GM18502 (cell line): ENCODE results near the gene VAV2.
"Not testable (repeated sequence)": the region's sequence is repeated elsewhere in the genome, so short reads cannot be mapped to it uniquely, and the experiment has no call there.

Experiments
- ATAC-seq: cut with Tn5 transposase; IDR thresholded peaks from one replicate; pipeline ENCODE4 v1.9.1; 2021; ENCODE audit warnings: mild to moderate bottlenecking; ENCODE audit not compliant: unreplicated experiment, poor library complexity

The VAV2 gene

DNA sequence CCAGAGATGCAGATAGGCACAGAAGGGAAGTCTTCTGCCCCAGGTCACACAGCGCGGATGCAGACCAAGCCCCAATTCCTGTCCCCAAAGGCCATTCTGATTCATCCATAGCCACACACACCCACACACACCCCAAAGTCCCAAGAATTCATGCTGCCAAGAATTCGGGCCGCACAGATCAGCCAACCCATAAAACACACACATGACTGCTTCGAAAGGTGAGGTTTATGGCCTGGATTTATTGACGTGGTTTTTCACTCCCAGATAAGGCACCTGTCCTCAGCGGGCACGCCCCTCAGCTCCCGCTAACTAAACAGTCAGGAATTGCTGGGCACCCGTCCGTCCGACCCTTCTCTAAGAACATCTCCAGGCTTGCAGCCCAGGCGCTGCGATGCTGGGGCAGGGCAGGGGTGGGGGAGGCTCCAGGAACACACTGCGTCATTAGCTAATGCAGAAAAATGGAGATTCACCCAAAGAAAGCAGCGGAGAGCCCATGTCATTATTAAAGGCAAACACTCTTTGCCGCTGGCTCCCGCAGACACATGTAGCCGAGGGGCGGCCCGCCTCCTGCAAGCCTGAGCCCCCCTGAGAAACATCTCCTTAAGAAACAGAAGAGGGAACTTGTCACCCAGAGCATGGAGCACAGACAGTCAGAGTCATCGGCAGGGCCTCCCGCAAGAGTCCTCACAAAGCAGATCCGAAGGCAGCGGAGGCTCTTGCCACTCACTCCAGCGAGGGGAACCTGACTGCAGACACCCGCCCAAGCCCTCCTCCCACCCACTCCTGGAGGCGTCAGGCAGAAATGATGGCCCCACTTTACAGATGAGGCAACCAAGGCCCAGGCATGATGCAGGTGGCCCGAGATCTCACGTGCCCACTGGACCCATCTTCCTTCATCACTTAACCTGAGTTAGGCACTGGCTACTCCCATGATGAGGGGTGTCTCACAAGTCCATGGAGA lies 19.9 kb downstream of the VAV2 start:
- no peak for ATAC-seq

DNA sequence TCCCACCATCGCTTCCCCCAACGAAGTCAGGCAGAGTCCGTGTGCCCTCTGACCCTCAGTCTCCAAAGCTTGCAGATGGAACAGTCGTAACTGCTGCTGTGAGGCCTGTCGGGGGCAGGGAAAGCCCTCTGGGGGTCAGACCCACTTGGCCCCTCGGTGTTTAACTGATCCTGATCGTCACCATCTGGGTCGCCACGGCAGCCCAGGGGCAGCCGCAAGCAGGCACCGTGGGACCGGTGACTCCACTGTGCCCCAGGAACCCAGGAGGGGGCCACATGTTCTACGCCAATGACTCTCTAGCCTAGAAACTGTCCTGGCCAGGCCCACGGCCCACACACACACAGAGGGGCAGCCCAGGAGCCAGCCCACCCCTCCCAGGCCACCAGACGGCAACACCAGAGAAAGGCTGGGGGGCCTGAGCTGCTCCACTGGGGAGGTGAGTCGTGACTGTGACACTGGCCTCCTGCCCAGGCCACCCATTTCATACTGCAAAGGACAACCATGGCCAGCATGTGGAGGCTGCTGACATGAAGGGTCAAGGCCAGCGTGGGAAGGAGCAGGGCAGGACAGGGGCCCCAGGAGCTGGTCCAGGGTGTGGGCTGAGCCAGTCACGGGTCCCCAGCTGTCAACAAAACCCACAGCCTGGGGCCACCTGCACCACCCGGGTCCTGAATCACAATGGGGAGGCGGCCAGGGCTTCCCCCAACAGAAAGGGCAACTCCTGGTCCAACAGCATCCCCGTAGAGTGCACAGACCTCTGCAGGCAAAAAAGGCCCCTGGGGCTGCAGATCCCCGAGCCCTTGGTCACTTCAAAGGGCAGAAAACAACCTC lies 20.8 kb downstream of the VAV2 start:
- ATAC-seq = no peak

DNA sequence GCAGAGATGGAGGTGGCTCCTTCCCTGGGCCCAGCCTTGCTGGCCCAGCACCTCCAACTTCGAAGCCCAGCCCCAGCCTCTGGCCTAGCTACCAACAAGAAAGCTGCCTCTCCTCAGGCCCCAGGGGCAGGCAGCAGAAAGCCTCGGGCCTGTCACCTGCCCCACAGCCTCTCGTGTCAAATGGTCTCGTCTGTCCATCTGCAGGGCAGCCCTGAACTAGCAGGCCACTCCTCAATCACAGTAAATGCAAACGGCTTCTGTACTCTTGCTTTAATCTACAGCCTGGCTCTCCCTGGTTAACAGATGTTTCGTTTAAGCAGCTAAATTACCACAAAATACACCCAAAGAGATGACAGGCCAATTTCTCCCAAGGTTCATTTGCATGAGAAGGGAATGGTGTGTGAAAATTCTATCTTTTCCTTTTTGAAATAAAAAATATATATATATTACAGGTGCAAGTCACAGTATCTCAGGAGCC lies 21.5 kb downstream of the VAV2 start:
- no peak for ATAC-seq

DNA sequence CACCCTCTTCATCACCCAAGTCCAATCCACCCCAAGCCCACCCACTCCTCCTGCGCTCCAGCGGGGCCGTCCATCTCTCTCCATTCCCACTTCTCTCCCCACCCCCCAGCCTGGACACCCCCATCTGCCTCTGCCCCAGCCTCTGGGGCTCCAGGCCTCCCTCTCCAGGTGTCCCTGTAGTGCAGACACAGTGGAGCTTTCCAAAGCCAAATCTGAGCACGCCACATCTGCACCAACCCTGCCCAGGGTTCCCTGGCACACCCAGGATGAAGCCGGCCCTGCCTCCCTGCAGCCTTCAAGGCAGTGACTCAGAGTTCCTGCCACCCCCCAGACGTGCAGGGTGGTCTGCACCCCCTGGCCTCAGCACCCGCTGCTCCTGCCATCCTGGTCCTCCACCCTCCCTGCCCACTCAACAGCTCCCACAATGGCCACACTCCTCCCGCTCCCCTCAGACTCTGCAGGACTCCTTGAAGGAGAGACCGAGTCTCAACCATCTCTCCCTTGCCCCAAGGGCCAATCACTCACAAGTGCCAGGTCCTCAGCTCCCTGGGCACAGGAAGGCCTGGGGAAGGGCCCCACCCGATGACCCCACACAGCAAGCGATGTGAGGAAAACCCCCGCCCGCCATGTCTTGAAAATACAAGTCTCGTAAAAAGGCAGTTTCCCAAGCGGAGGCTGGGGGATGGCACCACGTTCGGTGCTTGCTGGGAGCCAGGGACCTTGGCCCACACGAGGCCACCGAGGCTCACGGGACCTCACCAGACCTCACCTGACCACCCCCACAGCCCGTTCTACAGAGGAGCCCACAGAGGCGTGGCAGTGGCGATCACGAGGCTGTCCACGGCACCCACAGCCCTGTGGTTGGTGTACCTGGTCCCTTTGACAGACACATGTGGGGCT lies 22.2 kb downstream of the VAV2 start:
- ATAC-seq = no peak

DNA sequence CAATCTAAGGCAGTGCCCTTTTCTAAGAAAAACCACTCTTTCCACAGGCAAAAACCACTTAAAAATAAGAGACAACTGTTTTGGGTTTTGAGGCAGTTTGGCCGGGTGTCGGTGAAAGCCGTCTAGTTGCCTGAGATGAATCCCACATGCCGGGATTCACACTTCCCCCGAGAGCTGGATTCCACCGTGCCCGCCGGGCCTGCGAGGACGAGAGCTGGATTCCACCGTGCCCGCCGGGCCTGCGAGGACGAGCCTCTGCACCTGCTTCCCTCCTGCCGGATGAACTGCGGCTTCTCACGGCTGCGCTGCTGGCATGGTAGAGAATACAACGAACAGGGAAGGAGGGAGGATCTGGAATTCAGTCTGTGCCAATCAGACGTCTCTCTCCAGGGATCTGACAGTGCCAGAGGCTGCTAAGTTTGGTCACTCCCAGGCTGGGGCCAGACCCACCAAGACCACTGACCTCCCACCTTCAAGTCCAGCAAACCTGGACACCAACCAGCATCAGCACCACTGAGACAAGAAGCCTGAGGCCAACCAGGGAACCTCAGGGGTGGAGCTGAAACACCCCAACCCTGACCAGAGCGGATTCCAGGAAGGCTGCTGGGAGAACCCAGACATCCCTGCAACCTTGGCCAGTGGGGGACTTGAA lies 23.0 kb downstream of the VAV2 start:
- no peak for ATAC-seq

DNA sequence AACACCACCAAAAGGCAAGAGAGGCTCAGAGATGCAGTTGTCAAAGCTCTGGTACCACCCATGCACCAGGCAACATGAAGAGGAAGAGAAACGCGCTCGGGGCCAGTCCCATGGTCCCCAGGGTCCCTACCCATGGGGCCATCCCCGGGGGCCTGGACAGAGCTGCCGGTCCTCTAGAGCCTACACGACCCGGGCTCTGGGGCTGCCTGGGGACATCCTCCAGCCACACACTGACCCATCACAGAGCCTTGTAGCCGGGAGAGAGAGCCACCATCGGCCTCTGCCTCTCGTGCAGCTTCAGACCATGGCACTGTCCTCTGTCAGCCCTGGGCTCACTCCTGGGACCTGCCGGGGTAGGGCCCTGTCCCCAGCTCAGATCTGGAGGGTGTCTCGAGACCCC lies 23.7 kb downstream of the VAV2 start:
- ATAC-seq = no peak

DNA sequence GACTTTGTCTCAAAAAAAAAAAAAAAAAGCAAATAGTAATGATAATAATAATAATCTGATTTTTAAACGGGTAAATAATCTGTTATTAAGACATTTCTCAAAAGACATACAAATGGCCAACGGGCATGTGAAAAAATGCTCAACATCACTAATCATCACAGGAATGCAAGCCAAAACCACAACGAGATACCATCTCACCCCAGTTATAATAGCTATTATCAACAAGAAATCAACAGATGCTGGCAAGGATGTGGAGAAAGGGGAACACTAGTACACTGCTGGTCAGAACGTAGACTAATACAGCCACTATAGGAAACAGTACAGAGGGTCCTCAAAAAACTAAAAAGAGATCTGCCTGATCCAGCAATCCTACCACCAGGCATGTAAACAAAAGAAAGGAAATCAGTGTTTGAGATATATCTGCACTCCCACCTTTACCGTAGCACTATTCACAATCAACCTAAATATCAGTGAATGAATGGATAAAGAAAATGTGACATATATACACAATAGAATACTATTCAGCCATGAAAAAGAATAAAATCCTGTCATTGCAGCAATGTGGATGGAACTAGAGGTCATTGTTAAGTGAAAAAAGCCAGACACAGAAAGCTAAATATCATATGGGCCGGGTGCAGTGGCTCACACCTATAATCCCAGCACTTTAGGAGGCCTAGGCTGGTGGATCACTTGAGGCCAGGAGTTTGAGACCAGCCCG lies 24.9 kb downstream of the VAV2 start:
- no peak for ATAC-seq

DNA sequence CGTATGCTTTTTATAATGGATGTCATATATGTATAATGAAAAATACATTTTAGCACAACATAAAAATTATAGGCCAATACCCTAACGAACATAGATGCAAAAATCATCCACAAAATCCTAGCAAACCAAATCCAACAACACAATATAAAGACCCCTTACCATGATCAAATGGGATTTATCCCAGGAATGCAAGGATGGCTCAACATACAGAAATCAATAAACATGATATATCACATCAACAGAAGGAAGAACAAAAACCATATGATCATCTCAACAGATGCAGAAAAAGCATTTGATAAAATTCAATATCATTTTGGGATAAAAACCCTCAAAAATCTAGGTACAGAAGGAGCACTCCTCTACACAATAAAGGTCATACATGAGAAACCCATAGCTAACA lies 27.7 kb downstream of the VAV2 start:
- no peak for ATAC-seq

DNA sequence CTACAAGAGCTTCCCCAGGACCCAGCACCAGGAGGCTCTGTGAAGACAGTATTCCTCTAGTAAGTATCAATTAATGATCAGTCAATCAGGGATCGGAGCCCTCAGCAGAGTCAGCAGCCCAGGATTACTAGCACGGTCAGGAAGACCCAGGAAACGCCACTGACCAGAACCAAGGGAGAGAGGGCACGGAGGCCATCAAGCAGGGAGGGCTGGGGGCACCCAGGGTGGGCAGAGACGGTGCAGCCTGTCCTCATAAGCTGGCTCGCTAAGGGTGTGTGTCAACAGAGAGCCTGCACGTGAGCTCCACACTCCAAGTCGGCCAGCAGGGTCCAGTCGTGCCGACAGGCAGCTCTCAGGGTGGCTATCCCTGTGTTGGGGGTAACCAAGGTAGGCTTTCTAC lies 29.0 kb downstream of the VAV2 start:
- ATAC-seq = no peak

DNA sequence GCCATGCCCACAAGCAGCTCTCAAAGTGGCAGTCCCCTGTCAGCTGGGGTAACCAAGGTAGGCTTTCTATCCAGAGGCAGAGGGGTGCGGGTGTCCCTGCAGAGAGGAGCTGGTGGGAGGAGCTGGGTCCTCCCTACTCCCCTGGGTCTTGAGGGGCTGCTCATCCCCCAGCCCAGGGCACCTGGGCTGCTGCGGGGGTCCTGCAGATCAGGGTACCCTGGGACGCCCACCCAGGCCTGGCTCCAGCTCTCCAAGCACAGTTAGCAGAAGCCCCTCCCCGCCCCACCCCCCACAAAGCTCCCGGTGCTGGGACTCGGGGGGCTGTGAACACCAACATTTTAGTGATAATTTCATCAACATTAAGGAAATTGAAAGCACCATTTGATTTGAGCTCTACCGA lies 29.8 kb downstream of the VAV2 start:
- no peak for ATAC-seq

DNA sequence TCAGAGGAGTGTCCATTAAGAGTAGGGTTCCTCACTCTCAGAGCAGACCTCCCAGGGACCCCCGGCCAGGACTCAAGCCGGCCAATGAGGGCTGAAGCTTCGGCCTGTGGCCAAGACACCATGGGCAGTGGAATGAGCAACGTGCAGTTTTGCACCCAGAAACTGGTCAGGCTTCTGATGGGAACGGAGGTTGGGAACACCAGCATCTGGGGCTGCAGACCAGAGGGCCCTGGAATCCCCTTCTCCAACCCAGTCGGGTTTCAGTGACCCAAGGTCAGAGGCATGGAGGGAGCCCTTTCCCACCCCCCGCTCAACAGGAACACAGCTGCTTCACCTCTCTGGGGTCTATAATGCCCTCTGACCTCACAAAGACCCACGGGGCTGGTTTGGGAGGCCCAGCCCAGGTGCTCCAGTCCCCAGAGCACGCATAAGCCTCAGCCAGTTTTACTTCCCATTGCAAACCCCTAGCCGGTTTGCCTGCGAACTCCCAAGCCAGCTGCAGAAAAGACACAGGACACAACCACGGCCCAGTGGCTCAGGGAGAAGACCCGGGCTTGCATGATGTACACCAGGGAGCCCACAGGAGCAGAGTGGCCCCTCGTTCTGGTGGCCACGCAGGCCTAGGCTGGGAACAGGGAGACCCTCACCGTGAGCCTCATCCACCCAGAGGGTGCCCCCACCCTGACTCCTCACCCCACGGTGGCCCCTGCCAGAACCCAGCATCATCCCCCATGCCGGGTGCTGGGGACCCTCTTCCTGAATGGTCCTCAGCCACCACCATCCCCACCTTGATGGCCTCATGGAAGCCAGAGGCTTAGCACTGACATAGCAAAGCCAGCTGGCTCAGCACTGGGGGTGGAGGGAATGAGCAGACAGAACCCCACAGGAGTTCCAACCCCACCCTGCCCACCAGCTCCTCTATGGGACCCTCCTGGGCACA lies 30.6 kb downstream of the VAV2 start:
- ATAC-seq = no peak

DNA sequence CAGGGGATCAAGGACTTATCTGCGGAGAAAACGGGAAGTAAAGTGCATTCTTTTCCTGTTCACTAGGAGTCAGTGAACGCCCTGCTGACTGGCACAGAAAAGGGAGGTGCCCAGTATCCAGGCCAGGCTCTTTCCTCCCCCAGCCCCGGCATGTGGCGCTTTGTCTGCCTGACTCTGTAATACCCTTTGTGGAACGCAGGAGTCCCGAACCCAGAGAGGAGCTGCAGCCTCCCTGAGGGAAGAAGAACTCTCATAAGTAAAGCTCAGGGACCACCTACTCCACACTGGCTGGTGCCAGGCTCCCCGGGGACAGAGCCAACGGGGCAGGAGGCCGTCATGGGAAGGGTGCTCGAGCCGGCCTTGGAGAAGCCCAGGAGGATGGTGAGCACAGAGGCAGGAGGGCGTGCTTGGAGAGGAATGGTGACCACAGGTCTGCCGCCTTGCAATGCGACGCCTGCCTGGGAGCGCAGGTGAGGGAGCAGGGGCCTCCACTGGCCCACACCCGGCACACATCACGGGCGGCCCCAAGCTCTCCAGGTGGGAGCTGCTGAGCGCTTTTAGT lies 31.5 kb downstream of the VAV2 start:
- ATAC-seq = no peak

DNA sequence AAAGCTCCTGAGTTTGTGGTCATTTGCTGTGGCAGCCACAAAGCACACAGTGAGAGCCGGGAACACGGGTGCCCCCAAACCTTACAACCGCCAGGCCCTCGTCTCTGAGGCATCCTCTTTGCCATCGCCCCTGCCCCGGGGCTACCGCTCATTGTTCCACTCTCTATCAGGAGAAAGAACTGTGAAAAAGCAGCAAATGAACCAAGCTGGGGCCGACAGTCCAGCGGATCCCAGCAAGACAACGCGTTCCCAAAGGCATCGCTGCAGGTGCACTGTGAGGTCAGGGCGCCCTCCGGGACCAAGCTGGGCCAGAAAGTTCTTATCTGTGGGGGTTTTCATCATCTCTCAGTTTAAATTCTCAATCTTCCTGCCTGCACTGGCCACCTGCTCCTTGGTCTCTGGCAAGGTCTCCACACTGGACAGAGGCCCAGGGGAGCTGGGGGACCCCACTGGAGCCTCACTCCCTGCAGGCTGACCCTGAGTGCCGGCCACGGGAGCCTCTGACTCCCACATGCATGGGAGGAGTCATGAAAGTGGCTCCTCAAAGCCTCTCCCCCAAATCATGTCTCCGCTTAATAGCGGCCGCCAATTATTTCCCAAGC lies 32.1 kb downstream of the VAV2 start:
- ATAC-seq = no peak

DNA sequence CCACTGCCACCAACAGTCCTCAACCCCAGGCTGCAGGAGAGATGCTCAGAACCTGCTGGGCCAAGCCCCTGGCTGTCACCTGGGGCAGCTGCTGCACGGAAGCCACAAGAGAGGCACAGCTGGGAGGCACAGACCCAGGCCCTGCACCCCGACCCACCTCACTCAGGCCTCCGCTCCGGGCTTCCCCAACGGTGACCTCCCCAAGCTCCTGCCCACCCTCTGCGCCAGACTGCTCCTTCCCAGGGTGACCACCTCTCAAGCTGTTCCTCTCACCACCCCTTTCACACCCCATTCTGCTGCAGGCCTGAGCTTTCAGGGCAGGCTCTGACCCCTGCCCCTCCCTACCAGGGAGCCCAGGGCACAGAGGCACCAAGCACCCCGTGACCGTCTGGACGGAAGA lies 33.0 kb downstream of the VAV2 start:
- ATAC-seq = no peak

DNA sequence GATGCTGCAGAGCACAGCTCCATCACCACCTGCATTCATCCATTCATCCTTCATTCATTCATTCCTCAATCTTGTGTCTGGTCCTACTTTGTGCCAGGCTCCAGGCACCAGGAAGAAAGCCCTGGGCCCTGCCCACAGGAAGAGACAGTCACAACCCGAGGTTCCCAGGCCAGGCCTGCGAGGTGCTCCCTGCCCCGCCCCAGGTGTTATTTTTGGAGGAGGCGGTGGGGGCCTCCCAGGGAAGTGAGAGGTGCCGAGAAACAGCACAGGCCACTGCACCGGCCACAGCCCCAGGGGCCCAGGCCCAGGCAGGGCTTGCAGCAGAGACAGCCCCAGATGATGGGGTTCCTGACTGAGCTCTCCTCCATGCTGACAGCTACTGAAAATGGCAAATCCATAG lies 33.4 kb downstream of the VAV2 start:
- no peak for ATAC-seq

DNA sequence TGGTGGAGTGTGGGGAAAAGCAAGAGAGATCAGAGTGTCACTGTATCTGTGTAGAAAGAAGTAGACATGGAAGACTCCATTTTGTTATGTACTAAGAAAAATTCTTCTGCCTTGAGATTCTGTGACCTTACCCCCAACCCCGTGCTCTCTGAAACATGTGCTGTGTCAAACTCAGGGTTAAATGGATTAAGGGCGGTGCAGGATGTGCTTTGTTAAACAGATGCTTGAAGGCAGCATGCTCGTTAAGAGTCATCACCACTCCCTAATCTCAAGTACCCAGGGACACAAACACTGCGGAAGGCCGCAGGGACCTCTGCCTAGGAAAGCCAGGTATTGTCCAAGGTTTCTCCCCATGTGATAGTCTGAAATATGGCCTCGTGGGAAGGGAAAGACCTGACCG lies 34.4 kb downstream of the VAV2 start:
- not testable (repeated sequence) for ATAC-seq

DNA sequence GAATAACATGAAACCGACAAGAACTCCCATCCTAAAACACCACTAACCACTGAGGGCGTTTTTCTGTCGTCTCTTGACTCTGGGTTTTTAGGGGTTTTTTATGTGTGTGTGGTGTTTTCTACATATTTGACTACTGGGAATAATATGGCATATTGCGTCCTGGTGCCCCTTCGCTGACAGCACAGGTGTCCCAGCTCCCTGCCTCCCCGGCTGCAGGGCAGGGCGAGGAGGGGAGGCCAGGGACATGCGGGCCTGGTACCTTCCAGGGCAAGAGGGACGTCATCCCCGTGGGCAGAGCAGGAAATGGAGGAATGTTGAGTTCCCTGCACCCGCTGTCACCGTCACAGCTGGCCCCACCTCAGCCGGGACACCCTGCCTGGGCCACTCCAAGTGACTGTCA lies 34.8 kb downstream of the VAV2 start:
- ATAC-seq = no peak
